ENCODE results near the gene ELMO3. TPM values are rescaled to one million over a fixed set of nuclear protein-coding genes. Genes with fewer than 3 reads are reported as not detected.

The ELMO3 gene
- total and polyA plus RNA-seq, 2 of the 4 experiments (the other 2 are of a cell fraction), result 0.36 to 1.6 TPM

- dilution Hi-C loops (cut with HindIII; ENCODE audit: low sequenced_read_pairs, unreplicated experiment), result no loop called here
- peaks cover 25 to 54% of the 10 kb centered on the region in 2 experiments for H3K79me1 ChIP-seq (ENCODE audit: low read depth in 1 of 2, low read length in 2 of 2)
- peaks cover 23% of the 10 kb centered on the region for H3K9me1 ChIP-seq (ENCODE audit: insufficient read depth, low read length)
- H4K8ac ChIP-seq (ENCODE audit: low read depth in 2 of 2, low read length in 2 of 2), result peak overlapping the region; percentile 83 to 98; a peak in 3 of 4 replicates
- H2AFZ ChIP-seq (replicated peaks; ENCODE audit: low read length, poor library complexity), result peak overlapping the region; percentile 98
- H3K27me3 ChIP-seq (ENCODE audit: control insufficient read depth, insufficient read depth, low read length), result no peaks in the 10 kb centered on the region
- peak overlapping the region; percentile 85 for H4K5ac ChIP-seq (ENCODE audit: low read depth, low read length)
- H4K91ac ChIP-seq (ENCODE audit: insufficient read depth, low read depth, low read length), result peak overlapping the region; percentile 93
- ATAC-seq (ENCODE audit: low read depth), result no peak
- peak overlapping the region; percentile 95 for H3K27ac ChIP-seq (ENCODE audit: insufficient read depth, low read length)
- H2BK120ac ChIP-seq (ENCODE audit: low read depth, low read length), result no peak overlapping the region
- H3K56ac ChIP-seq (ENCODE audit: extremely low read depth, insufficient read depth, low read length), result peak overlapping the region; percentile 69
- H3K14ac ChIP-seq (replicated peaks; ENCODE audit: low read depth, low read length), result peak overlapping the region; percentile 97
- no TSS peak for BruUV-seq (replicated peaks)
- H3K4me1 ChIP-seq (ENCODE audit: control insufficient read depth, insufficient read depth, low read length), result peaks cover 15% of the 10 kb centered on the region
- H3K18ac ChIP-seq (ENCODE audit: low read depth, low read length), result no peak overlapping the region
- POLR2A ChIA-PET (ENCODE audit: unreplicated experiment), result no interaction called here
- DNase-seq, result no peak
- peak overlapping the region; percentile 88 for H2BK5ac ChIP-seq (ENCODE audit: low read depth, low read length, poor library complexity, severe bottlenecking)
- peak overlapping the region; percentile 98 for H3K9ac ChIP-seq (ENCODE audit: low read depth, low read length)
- H3K4me3 ChIP-seq (ENCODE audit: insufficient read depth, low read depth, low read length), result peak overlapping the region; percentile 95
- peak overlapping the region; percentile 93 for H3K4ac ChIP-seq (ENCODE audit: low read depth, low read length)
- H2AK9ac ChIP-seq (replicated peaks; ENCODE audit: low read depth, low read length, poor library complexity), result peak overlapping the region; percentile 100
- in situ Hi-C loops (cut with MboI; ENCODE audit: low sequenced_read_pairs), result no loop called here
- CTCF ChIA-PET, result no interaction called here
- H3K36me3 ChIP-seq (ENCODE audit: control insufficient read depth, insufficient read depth, low read length), result peaks cover 45% of the 10 kb centered on the region
- peaks cover 34% of the 10 kb centered on the region for H4K20me1 ChIP-seq (ENCODE audit: insufficient read depth, low read length)
- WGBS, 2 experiments (ENCODE audit: extremely low coverage in 2 of 2, insufficient read length in 1 of 2), result 80% methylated on average over 4 of the region's 17 CpGs; no CpG with 5 or more reads in 1 of the 2 experiments
- intact Hi-C loops (cut with micrococcal nuclease), result no loop called here
- H3K9me3 ChIP-seq (ENCODE audit: control insufficient read depth, insufficient read depth, low read length), result no peaks in the 10 kb centered on the region
- no peak overlapping the region for H2BK20ac ChIP-seq (ENCODE audit: low read depth, low read length)
- no peak for TF ChIP-seq RFX5 (IDR thresholded peaks at IDR 0.05; ENCODE audit: low read depth, low read length)
- H3K4me2 ChIP-seq (ENCODE audit: low read depth, low read length), result peak overlapping the region; percentile 75
- H3K23ac ChIP-seq (ENCODE audit: low read depth, low read length), result peak overlapping the region; percentile 80; the same call in 1 of the 2 replicates
- H2BK15ac ChIP-seq (ENCODE audit: low read depth, low read length), result 0 out of 3 replicates have a peak overlapping the region, but pooled peaks have one; percentile 21
- peak overlapping the region; percentile 92 for H2AK5ac ChIP-seq (ENCODE audit: low read depth, low read length)
Observed at GRCh38 chr16:67192781-67193361, 6.1 kb upstream of the ELMO3 start.

Data from IMR-90 (cell line).